Mucosa of descending colon (tissue), 3 donors: ENCODE data around the gene ZNF583. TPM values are rescaled to one million over a fixed set of nuclear protein-coding genes. Genes with fewer than 3 reads are reported as not detected.

Experiments
- ATAC-seq: fragments of 200-7000 bp; cut with Tn5 transposase; one replicate; pipeline ENCODE4 v1.9.1; 2020; ENCODE audit warnings: mild to moderate bottlenecking, moderate library complexity
- DNase-seq, 3 donors: peaks; one replicate each; pipeline ENCODE4 v3.0.0-alpha.2; 2020
- H3K36me3 ChIP-seq: fragments of 200-600 bp; one replicate; pipeline ENCODE4 v1.8.0; 2021; ENCODE audit warnings: low read depth, mild to moderate bottlenecking
- H3K4me1 ChIP-seq: fragments of 200-600 bp; one replicate; pipeline ENCODE4 v1.8.0; 2021; ENCODE audit warnings: low read depth, mild to moderate bottlenecking
- H3K4me3 ChIP-seq: fragments of 200-600 bp; one replicate; pipeline ENCODE4 v1.8.0; 2021; ENCODE audit warnings: mild to moderate bottlenecking
- H3K9me3 ChIP-seq: fragments of 200-600 bp; one replicate; pipeline ENCODE4 v1.8.0; 2021; ENCODE audit warnings: mild to moderate bottlenecking
- CTCF ChIP-seq: fragments of 200-600 bp; IDR thresholded peaks from one replicate; pipeline ENCODE4 v1.8.0; 2022; ENCODE audit warnings: antibody characterized with exemption, mild to moderate bottlenecking
- intact Hi-C, 2 donors: fragments of 100-400 bp; cut with DNase I in 1 of 2; cut with micrococcal nuclease in 1 of 2; formaldehyde crosslinking; loops; one replicate each; pipeline versions ENCODE4 v1.11.0 to v1.11.1; 2022; cut with DNase I, micrococcal nuclease
- total RNA-seq, 3 donors: library from RNA; stranded (reverse); fragmentation: NEBNext Ultra II Directional in 2 of 3; extraction: Animal tissue kit (Norgen Biotek cat#: 25700) in 2 of 3; gene quantifications; one replicate each; pipeline versions ENCODE4 v1.2.1 to v1.2.4, GENCODE V29; 2021 to 2023
- donor health status: DM: no; HTN: no; CAD: no; lungs with moderate emphysema.
- donor health status: DM: no; HTN: no; CAD: no.
- donor health status: DM: no; HTN: yes; CAD: no.

ZNF583 gene
- total RNA-seq, 3 donors from 2014 or later: 1.4 to 11.2 (median 2.1) TPM

GRCh38 chr19:56476093-56476492 lies 72.0 kb downstream of the ZNF583 start:
- H3K36me3 ChIP-seq: no peaks in the 10 kb centered on the region
- ATAC-seq: no peak
- peaks cover 79% of the 10 kb centered on the region for H3K9me3 ChIP-seq
- no peak for DNase-seq
- H3K4me3 ChIP-seq: no peak overlapping the region
- no peak for TF ChIP-seq CTCF
- no peaks in the 10 kb centered on the region for H3K4me1 ChIP-seq
- intact Hi-C loops: no loop called here

Other genes with a start within 250 kb of the ZNF583 start
- gene GALP, start 228.3 kb upstream of the ZNF583 start, total RNA-seq: not detected
- gene ZSCAN5B, start 206.5 kb upstream of the ZNF583 start, total RNA-seq: not detected
- not detected for gene ZSCAN5C, start 202.1 kb upstream of the ZNF583 start, total RNA-seq
- not detected for gene EDDM13, start 131.6 kb upstream of the ZNF583 start, total RNA-seq
- gene ZSCAN5A, start 89.5 kb upstream of the ZNF583 start, total RNA-seq: 10 to 100 TPM; 10.5 to 24.0 (median 14.3) TPM
- 1 to 10 TPM; 1.4 to 6.6 (median 1.6) TPM for gene ZNF582, start 10.8 kb upstream of the ZNF583 start, total RNA-seq
- 10 to 100 TPM in 1 of 3 donors, under 1 TPM in 2; 0.41 to 10.5 (median 0.61) TPM for gene ZNF667, start 73.0 kb downstream of the ZNF583 start, total RNA-seq
- gene ZNF471, start 103.5 kb downstream of the ZNF583 start, total RNA-seq: 10 to 100 TPM in 1 of 3 donors, 1 to 10 TPM in 2; 2.8 to 14.7 (median 4.2) TPM
- 1 to 10 TPM; 1.6 to 9.6 (median 3.6) TPM for gene ZFP28, start 134.6 kb downstream of the ZNF583 start, total RNA-seq
- gene ZNF470, start 163.1 kb downstream of the ZNF583 start, total RNA-seq: 1 to 10 TPM; 1.6 to 6.7 (median 2.2) TPM
- 10 to 100 TPM in 1 of 3 donors, 1 to 10 TPM in 2; 2.8 to 12.2 (median 3.2) TPM for gene ZNF71, start 191.0 kb downstream of the ZNF583 start, total RNA-seq
- gene SMIM17, start 238.8 kb downstream of the ZNF583 start, total RNA-seq: under 1 TPM in 2 of 3 donors, not detected in 1; 0.38 to 0.47 TPM